Activated CD4-positive, alpha-beta T cell treated with anti-CD3 and anti-CD28 coated beads, Interleukin-2, Interleukin-6, amounts not matched to agents 100 ng/mL and 50 ng/mL, durations not matched to agents 16 hours and 8 hours (primary cell): ENCODE results near the gene PALLD.

Experiments used
- DNase-seq: peaks from one replicate; pipeline ENCODE4 v3.0.0-alpha.2; 2020

Gene PALLD

DNA sequence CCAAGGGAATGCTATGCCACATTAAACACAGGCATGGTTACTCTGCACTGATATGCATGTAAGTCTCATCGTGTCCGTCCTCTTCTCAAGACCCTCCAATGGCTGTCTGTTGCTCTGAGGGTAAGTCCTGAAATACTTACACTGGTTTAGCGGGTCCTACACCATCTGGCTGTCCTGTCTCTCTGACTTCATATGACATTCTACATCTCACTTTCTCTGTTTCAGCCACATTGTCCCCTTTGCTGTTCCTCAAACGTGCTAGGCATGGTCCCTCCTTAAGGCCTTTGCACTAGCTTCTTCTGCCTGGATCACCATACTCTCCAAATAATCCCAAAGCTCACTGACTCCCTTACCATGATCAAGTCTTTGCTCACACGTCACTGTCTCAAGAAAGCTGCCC, 131.4 kb downstream of the PALLD start:
- DNase-seq: no peak

DNA sequence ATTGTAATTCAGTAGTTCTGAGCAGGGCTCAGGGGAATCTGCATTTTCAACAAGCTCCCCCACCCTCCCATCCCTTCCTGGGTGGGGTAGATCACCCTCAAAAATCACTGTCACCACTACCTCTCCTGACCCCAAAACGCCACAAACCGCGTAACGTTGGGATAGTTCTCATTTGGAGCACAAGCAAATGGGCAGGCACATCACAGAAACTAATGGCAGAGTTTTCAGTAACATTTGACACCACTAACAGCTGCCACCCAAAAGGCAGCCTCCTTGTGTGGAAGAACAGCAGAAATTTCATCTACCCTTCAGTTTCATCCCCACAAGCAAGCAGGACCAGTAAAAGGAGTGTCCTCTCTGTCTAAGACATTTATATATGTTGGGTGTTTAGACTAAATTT, 132.7 kb downstream of the PALLD start:
- no peak for DNase-seq

DNA sequence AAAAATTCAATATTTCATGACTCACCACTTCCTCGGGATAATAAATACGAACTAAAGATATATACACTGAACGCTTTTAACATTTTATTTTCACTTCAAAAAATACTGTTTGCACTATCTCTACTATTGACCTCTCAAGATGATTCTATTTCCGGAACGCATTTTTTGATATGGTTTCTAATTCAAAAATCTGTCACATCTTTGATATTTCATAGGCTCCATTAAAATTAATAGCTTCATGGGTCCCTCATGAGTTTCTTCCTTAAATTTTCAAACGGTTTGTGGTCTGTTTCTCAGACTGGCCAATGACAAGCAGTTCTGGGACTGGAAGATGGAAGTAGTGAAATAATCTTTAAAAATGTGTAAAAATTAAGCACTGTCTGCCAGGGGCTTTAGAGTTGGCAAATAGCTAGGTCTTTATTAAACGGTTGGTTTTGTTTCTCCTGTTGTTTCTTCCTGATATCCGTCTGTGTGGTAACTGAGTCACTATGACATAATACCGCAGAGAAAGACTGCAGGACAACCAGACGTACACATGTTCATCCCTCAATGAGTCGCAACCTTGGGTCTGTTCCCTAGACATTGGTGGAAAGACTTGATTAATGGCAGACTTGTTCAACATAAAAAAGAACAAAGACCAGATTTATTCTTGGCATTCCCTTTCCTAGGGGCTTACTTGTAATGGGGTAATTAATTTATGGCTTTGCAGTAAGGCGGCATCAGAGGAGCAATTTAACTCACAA, 133.8 kb downstream of the PALLD start:
- DNase-seq: no peak

DNA sequence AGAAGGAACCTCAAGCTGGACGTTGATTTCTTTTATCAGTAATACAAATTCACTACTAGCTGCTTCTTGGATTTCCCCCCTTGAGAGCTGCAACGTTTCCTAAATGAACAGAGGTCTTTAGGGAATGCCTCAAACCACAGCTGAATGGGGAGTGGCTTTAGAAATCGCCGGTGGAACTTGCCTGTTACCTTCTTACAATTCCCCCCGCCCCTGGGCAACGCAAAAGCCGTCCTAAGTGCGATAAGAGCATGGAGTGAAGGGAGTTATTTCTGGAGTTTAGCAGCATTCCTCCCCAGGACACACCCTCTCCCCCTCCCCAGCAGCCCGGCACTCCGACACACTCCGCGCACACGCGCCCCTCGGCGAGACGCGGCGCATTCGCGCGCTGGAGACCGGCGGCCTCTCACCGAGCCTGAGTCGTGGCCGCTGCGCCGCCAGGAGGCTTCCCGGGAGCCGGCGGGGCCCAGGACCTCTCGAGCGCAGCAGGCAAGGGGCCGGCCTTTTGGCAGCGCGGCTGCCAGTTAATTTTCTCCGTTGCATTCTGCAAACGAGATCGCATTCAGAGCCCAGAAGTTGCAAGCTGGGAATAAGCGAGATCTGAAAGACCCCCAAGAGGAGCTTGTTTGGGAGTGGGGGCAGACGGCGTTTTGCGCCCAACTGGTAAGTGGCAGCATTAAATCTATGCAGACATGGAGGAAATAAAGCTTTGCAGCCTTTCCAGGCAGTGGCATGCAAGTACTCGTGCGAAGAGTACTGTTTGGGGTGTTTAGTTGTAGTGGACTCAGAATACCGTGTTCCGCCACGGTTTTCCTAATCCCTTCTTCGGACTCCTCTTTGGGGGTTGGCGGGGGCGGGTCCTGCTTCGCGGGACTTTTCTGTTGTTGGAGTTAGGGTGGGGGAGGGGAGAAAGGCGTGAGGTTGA, 134.7 kb downstream of the PALLD start:
- DNase-seq: peak; percentile 8

DNA sequence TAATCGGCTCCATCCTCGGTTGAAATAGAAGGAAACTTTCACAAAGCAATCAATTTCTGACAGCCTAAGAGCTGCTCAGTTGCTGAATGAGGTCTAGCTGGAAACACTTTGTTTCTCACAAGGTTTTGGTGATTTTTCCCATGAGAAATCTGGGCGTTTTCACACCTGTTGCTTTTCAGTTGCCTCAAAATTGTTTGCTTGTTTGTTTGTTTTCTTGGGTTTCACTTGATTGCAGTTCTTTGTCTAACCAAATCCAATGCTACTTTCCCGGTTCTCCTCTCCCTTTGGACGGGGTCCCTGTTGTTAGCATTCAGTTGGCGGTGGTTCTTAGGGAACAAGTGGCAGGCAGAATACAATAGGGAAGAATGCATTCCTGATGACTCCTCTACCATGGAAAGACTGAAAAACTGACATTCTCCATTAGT, 135.5 kb downstream of the PALLD start:
- DNase-seq: no peak

DNA sequence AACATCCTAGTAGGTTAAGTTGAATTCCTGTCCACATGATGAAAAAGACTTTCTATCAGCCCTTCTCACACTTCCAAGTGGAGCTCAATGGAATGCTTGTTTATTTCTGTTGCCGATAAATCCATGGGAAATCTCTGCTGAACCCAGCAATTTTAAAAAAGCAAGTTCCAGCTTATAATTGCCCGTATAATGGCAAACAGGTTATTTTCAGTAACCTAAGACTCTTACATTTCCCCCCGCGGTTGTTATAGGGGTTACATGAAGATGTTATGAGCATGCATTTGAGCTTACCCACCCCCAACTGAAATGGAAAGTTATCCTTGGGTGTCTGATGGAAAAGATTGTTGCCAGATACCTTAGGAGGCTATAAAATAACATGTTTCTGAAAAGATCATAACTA, 136.2 kb downstream of the PALLD start:
- DNase-seq: no peak

DNA sequence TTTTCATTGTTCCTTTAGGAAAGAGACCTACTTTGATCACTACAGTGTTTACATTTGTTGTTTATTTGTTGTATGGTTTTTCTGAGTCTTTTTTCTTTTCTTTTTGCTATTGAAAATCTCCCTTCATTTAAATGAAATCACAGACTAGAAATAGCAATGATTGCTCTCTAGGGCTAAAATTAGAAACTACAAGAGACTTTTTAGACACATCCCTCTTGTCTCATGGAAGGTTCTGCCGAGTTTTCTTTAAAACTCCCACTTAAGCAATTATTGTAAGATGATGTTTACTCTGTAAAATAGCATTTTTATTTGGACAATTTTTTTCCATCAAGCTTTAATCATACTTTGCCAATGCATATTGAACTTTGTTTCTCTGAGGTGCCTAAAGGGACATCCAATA, 136.6 kb downstream of the PALLD start:
- DNase-seq: no peak

DNA sequence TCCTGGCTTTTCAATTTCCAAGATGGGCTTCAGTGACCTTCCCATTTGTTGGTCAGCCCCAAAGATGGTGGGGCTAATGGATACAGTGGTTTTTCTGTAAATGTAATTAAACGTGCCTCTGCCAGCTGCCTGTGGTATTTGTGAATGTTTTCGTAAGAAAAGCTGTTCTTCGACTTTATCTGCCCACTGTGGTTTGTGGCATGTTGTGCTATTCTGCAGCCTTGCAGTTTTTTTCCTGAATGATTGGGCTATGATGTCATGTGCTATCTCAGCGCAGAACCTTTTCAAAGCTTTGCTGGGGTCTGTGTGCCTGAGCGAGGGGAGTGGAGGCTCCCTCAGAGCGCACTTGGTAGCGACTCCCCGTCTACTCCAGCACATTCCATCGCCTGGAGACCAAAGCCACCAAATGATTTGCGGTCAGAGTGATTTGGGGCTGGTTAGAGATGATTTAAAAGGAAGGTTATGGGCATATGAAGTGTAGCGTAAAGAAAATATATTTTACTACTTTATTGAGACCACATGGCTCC, 137.5 kb downstream of the PALLD start:
- peak; percentile 14 for DNase-seq

DNA sequence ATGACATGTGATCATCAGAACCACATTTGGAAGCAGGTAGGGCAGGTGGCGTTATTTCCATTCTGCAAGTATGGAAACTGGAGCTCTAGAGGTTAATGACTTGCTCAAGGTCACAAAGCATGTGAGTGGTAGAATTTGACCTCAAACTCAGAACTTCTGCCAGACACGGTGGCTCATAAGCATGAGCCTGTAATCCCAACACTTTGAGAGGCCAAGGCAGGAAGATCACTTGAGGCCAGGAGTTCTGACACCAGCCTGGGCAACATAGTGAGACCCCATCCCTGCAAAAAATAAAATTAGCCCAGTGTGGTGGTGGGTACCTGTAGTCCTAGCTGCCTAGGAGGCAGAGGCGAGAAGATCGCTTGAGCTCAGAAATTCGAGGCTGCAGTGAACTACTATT, 139.2 kb downstream of the PALLD start:
- no peak for DNase-seq

DNA sequence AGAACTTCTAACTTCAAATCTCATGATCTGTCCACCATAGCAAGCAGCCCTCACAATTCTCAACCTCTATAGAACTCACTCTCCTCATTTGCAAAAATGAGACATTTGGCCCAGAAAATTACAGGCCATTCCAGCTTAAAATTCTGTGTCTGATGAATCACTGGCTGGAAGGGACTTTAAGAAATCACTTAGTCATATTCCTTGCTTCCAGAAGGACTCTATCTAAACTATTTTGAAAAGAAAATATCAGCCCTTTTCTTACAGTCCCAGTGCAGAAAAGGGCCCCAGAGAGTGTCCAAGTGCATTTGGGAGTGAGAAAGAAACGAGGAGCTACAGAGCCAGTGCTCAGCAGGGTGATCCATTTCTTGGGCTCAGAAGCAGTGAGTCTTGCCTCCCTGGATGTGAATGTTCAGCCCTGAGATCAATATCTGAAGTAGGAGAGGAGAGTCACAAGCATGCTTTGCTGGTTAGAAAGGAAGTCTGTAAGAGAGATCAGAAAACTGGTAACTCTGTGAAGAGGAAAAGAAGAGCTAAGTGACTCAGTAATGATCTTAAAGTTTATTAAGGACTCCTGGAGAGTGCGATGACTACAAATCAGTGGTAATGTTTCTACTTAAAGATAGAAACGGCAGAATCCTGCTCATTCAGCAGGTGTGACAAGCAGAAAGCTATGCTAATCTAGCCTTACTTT, 139.8 kb downstream of the PALLD start:
- no peak for DNase-seq

DNA sequence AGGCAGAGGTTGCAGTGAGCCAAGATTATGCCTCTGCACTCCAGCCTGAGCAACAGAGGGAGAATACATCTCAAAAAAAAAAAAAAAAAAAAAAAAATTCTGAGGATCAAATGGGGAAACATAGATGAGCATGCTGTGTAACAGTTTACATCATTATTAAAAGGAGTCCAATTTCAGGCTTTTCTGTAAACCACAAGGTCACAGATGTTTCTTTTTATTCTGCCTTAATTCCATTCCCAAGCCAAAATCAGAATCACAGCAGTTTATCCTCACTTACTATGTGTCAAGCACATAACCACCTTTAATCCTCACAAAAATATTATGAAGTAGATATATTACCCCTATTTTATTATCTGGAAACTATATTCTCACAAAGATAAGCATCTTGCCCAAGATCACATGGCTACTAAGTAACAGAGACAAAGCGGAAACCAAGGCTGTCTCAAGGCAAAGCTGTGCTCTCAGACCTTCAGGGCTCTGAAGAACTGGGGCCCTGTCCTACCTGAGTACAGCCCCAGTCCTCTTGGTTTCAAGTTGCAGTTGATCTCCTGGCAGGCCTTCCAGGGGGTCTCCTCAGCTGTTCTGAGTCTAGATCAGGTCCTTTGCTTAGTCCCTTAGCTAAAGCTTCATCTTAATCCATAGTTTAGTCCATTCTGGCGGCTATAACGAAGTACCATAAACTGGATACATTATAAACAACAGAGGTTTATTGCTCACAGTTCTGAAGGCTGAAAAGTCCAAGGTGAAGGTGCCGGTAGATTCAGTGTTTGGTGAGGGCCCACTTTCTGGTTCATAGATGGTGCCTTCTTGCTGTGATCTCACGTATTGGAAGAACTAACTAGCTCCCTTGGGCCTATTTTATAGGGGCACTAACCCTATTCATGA, 141.3 kb downstream of the PALLD start:
- DNase-seq: no peak

DNA sequence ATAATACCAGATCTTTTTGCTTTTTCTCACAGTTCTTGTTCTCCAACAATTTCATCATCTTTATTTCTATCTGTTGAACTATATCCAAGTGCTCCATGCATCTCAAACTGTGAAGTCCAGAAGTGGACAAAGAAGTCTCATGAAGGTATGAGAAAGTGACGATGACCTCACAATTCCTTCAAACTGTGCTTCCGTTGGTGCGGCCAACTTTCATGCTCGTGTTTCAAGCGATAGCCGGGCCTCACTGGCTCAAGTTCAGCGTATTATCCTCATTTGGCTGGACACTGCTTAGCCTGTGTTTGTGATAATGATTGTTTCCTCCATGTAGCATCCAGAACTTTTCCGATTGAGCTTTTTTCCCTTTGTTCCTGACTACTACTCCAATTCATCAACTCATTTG, 143.1 kb downstream of the PALLD start:
- DNase-seq: no peak

DNA sequence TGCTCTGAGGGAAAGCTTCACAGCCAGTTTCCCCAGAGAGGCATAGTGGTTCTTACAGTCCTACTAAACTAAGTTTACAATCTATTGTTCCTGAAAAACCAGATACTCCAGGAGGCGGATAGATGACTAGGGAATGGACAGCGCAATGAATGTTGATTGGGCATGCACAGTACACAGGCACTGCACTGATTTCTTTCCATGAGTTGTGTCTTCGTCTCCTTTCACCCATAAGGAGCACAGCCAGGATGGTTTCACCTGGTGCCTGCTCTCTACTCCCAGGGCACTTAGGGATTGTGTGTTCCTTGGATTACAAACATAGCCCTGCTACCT, 144.9 kb downstream of the PALLD start:
- no peak for DNase-seq

DNA sequence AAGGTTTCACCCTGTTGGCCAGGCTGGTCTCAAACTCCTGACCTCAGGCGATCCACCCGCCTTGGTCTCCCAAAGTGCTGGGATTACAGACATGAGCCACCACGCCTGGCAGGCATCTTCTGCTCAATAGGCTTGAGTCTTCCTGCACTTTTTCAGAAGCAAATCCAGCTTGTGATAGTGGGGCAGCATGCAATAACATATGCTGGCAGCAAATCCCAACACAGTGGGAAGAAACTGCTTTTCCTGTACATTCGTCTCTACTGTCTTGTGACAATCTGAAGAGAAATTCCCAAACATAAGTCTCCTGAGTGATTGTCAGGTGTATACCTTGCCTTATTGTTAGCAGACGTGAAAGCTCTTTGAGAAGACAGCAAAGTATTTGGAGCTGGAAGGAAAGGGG, 145.7 kb downstream of the PALLD start:
- DNase-seq: no peak

DNA sequence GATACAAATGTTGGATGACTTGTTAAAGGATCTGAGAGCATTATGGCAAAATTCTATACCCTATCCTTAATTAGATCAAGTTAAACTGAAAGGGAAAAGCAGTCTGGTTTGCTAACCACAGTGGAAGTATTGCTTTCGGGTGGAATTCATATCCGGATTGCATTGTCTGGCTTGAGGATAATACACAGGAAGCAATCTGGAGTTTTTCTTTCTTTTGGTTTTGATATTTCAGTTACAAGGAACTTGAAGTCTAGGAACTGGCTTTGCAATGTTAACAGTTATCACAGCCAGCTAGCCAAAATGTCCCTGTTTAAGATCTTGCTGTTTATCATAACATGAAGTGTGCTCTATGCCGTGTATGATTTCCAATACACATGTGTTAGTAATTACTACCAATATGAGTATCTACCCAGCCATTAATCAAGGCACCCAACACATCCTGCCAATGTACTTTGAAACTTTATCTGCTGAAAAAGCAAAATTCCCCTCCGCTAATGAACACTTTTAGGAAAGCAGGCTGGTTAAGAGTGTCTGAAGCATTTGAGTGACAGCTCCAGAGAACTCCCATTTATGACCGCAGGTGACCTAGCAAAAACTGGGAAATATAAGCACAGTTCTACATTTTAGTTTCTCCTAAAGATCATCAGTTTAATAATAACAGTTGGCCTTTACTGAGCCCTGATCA, 146.4 kb downstream of the PALLD start:
- no peak for DNase-seq

DNA sequence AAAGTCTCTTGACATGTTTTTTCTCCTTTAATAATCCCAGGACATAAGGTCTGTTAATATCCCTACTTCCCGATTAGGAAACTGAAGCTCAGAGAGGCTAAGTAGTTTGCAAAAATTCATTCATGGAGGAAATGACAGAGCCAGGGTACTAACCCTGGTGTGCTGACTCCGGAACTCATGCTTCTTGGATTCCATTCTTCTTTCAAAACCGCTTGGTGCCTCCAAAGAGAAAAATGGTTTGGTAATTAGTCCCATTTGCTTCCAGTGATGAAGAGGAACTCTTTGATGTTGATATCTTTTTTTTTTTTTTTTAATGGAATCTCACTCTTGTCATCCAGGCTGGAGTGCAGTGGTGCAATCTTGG, 146.9 kb downstream of the PALLD start:
- no peak for DNase-seq

DNA sequence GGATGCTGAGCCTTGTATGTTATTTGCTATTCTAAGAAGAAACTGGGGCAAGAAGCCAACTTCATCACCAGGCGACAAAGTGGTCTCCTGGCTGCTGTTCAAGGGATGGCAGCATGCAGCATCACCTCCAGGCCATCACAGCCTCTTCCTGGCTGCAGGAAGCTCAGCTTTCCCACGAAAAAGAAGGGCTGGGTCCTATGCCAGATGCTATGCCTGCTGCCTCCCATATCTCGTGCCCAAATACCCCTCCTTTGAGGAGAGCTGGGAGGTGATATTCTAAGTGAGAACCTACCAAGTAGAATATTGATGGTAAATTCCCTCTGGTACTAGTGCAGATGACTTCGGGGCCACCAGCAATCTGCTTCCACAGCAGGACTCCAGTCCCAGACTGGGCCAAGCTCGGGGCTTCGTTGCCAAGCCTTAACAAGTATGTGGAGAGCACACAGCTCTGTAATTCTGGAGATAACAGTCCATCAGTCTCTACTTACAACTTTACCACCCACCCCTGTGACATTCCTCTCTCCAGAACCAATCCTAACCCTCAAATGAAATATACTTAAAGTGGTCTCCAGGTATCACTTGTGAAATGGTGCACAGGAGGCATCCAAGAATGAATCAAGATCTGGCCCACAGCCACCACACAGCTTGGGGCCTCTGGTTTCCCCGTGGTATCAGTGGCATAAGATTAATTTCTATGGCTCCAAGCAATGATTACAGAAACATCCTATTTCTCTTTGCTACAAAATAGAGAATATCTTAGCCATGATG, 149.3 kb downstream of the PALLD start:
- DNase-seq: no peak

DNA sequence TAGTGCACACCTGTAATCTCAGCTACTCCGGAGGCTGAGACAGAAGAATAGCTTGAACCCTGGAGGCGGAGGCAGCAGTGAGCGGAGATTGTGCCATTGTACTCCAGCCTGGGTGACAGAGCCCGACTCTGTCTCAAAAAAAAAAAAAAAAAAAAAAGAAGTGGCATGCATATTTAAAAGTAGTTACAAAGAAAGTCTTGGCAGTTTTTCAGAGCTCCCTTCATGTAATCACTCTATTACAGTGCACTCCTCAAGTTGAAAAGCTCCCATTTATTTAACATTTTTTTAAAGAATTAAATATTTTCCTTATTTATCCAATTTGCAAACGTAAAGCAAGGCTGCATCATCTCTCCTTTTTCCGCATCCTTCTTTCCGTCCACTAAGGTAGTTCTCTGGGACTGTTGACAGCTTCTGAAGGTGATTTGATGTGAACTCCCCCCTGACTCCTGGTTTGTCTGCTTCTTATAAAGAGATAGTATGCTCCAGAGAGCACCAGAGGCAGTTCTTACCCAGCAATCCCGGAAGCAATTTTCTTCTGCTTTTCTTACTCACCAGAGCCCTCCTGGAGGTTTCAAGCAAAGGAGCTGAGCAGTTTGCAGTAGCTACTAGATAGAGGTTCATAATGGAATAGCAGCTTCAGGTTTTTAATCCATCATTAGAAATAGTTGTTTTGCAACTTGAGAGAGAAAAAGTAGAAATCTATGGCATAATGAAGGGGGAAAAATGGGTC, 151.0 kb downstream of the PALLD start:
- DNase-seq: no peak

DNA sequence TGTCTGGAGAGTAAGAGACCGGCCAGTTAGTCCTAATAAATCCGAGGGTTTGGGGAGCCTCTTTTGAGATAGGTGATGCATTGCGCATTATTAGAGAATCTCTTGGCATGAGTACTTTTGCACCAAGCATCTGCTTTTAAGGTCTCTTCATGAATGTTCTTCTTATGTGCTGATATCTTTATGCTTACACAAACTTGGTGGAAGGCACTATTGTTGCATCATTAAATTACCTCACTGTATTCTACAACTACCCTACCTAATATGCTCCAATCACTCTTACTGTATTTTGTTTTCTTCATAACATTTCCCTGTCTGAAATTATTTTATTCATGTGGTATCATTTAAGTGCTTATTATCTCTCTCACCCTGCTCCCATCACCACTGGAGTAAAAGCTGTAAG, 151.6 kb downstream of the PALLD start:
- no peak for DNase-seq

DNA sequence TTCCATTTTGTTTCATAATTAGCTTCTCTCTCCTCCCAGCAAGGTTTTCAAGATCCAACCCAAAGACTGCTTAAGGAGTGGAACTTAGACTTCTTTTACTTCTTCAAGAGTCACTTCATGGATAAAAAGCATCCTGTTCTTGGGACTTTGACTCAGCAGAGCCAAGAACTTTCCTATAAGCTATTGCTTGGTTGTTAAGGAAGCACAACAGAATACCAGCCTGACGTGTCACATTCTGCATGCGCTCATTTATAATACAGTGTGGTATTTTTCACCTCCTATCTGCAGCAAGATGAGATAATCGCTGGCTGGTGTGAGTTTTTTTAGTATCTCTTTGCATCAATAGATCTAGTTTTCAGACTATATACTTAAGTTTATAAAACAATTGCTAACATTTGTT, 152.1 kb downstream of the PALLD start:
- no peak for DNase-seq

DNA sequence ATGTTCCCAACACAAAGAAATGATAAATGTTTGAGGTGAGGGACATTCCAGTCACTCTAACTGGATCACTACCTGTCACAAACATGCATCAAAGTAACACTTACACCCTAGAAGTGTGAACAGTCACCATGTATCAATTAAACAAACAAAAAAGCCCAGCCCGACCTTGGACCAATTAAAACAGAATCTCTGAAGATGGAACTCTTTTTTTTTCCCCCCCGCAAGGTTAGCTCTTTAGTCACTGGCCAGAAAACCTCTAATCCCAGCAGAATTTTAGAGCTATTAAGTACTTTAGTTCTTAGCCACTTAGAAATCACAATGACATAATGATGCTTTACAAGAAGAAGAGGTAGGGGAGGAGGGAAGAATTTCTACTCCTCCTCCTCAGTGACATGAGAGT, 154.5 kb downstream of the PALLD start:
- DNase-seq: no peak
